Measurements from ENCODE around the gene SDF2L1. TPM values are rescaled to one million over a fixed set of nuclear protein-coding genes. Genes with fewer than 3 reads are reported as not detected.

SDF2L1 gene
- total and polyA plus RNA-seq, 2 of the 13 experiments (the other 11 are each of a cell fraction or from before 2014, with no cell fraction given), result 18.0 to 57.4 TPM

DNA sequence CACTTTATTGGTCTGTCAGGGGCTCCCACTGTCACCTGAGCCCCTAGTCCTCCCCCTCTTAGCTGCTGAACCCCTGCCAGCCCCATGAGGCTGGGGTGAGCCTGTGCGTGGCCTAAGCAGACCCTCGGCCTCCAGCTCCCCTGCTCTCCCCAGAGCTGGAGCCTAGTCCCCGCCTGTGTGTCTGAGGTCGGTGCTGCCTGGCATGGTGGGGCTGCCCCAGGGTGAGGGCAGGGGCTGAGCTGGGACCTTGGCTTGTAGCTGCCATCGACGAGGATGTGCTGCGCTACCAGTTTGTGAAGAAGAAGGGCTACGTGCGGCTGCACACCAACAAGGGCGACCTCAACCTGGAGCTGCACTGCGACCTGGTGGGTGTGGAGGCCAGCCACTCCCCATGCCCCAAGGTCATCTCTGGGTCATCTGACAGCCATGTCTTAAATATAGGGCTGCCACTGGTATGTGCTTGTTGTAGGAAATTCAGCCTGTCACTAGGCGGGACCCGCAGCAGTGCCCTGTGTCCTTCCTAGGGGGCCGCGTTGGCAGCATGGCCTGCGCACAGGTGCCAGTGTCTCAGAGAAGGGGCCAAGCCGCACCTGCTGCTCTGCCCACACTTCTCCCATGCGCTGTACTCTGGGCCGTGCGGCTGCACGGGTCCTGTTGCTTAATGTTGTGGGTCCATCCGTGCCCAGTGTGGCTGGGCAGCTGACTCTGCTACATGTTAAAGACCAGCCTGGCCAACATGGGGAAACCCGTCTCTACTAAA lies 44.7 kb downstream of the SDF2L1 start (continued):
- no peak for TF ChIP-seq REST (IDR thresholded peaks at IDR 0.05; ENCODE audit: borderline replicate concordance in 1 of 2, low read depth in 1 of 2, low read length in 2 of 2)
- TF ChIP-seq NFKBIZ (CRISPR knock-in tag; IDR thresholded peaks at IDR 0.05), result no peak
- TF ChIP-seq SP5 (CRISPR knock-in tag; IDR thresholded peaks at IDR 0.05; ENCODE audit: borderline replicate concordance, low read depth), result no peak
- TF ChIP-seq, protein P1, sequence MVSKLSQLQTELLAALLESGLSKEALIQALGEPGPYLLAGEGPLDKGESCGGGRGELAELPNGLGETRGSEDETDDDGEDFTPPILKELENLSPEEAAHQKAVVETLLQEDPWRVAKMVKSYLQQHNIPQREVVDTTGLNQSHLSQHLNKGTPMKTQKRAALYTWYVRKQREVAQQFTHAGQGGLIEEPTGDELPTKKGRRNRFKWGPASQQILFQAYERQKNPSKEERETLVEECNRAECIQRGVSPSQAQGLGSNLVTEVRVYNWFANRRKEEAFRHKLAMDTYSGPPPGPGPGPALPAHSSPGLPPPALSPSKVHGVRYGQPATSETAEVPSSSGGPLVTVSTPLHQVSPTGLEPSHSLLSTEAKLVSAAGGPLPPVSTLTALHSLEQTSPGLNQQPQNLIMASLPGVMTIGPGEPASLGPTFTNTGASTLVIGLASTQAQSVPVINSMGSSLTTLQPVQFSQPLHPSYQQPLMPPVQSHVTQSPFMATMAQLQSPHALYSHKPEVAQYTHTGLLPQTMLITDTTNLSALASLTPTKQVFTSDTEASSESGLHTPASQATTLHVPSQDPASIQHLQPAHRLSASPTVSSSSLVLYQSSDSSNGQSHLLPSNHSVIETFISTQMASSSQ (IDR thresholded peaks at IDR 0.05; ENCODE audit: low read depth), result no peak
- TF ChIP-seq, protein P1 (CRISPR knock-in tag; IDR thresholded peaks at IDR 0.05; ENCODE audit: borderline replicate concordance), result no peak
- TF ChIP-seq IRF2 (CRISPR knock-in tag; IDR thresholded peaks at IDR 0.05), result no peak
